IPS DF 4.7 (cell line): ENCODE results near the gene GHRL.
"Not testable (repeated sequence)": the region's sequence is repeated elsewhere in the genome, so short reads cannot be mapped to it uniquely, and the experiment has no call there.

Source experiments
- DNase-seq: peaks from one replicate; pipeline ENCODE4 v3.0.0-alpha.2; 2013; ENCODE audit warnings: low spot score; ENCODE audit errors: extremely low read depth

GHRL gene

GRCh38 chr3:10274601-10275000, 18.1 kb downstream of the GHRL start:
- no peak for DNase-seq

- DNase-seq, result no peak
Observed at GRCh38 chr3:10273702-10274305, 18.9 kb downstream of the GHRL start.

- DNase-seq, result no peak
Observed at GRCh38 chr3:10272977-10273376, 19.8 kb downstream of the GHRL start.

- not testable (repeated sequence) for DNase-seq
Observed at GRCh38 chr3:10272476-10272875, 20.3 kb downstream of the GHRL start.

GRCh38 chr3:10269443-10269842, 23.3 kb downstream of the GHRL start:
- no peak for DNase-seq

GRCh38 chr3:10268930-10269329, 23.8 kb downstream of the GHRL start:
- DNase-seq, result no peak

GRCh38 chr3:10268116-10268515, 24.6 kb downstream of the GHRL start:
- DNase-seq, result no peak

- DNase-seq, result not testable (repeated sequence)
Observed at GRCh38 chr3:10266936-10267335, 25.8 kb downstream of the GHRL start.

GRCh38 chr3:10265833-10266232, 26.9 kb downstream of the GHRL start:
- no peak for DNase-seq

GRCh38 chr3:10263646-10264363, 28.9 kb downstream of the GHRL start:
- no peak for DNase-seq

GRCh38 chr3:10262027-10262426, 30.7 kb downstream of the GHRL start:
- DNase-seq, result no peak

GRCh38 chr3:10260211-10260701, 32.5 kb downstream of the GHRL start:
- DNase-seq, result no peak

- DNase-seq, result no peak
Observed at GRCh38 chr3:10259798-10260197, 32.9 kb downstream of the GHRL start.

- no peak for DNase-seq
Observed at GRCh38 chr3:10259036-10259435, 33.7 kb downstream of the GHRL start.

- DNase-seq, result no peak
Observed at GRCh38 chr3:10255835-10256234, 36.9 kb downstream of the GHRL start.

GRCh38 chr3:10253731-10254130, 39.0 kb downstream of the GHRL start:
- DNase-seq, result no peak

GRCh38 chr3:10251006-10251405, 41.7 kb downstream of the GHRL start:
- no peak for DNase-seq

GRCh38 chr3:10249833-10250232, 42.9 kb downstream of the GHRL start:
- DNase-seq, result no peak

GRCh38 chr3:10248984-10249748, 43.6 kb downstream of the GHRL start:
- DNase-seq, result no peak

GRCh38 chr3:10248184-10248983, 44.4 kb downstream of the GHRL start, which contains the start of gene TATDN2:
TATDN2 (plus strand) TSS chr3:10248459; CDS start chr3:10249201, 742 bp downstream.
- DNase-seq, result peak; percentile 93

- DNase-seq, result no peak
Observed at GRCh38 chr3:10247679-10248183, 45.0 kb downstream of the GHRL start.
